HG03457 (cell line): ENCODE data around the gene CFHR5.
"Not testable (repeated sequence)": the region's sequence is repeated elsewhere in the genome, so short reads cannot be mapped to it uniquely, and the experiment has no call there.

Experiments
- ATAC-seq: cut with Tn5 transposase; IDR thresholded peaks from one replicate; pipeline ENCODE4 v1.9.1; 2021; ENCODE audit warnings: moderate number of reproducible peaks; ENCODE audit not compliant: unreplicated experiment

The CFHR5 gene

DNA sequence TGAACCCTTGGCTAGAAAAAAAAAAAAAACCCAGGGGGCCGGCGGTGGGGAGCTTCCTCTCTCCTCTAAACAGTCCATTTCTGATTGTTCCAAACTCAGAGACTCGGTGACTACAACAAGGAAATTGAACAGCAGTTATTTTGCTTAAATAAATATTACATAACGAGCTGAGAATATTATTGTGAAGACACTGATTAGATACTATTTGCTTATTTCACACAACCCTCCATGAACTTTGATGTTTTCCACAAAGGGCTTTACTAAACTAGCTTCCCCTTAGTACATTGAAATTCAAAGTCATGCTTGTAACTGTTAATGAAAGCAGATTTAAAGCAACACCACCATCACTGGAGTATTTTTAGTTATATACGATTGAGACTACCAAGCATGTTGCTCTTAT, at the start of gene CFHR5:
CFHR5 (plus strand) TSS at position 279 of the 400 bp plus-strand sequence; CDS start at position 388, 109 bp downstream.
- no peak for ATAC-seq

GRCh38 chr1:196932853-196933252, 44.5 kb upstream of the CFHR5 start:
- ATAC-seq = not testable (repeated sequence)

DNA sequence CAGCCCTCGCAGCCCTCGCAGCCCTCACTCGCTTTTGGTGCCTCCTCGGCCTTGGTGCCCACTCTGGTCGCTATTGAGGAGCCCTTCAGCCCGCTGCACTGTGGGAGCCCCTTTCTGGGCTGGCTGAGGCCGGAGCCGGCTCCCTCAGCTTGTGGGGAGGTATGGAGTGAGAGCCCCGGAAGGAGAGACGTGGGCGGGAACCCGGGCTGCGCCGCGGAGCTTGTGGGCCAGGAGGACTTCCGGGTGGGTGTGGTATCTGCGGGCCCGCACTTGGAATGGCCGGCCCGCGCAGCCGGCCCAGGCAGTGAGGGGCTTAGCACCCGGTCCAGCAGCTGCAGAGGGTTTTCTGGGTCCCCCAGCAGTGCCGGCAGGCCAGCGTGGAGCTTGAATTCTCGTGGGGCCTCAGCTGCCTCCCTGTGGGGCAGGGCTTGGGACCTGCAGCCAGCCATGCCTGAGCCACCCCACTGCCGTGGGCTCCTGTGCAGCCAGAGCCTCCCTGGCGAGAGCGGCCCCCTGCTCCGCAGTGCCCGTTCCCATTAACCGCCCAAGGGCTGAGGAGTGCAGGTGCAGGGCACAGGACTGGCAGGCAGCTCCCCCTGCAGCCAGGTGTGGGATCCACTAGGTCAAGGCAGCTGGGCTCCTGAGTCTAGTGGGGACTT, 43.7 kb upstream of the CFHR5 start:
- ATAC-seq = no peak

DNA sequence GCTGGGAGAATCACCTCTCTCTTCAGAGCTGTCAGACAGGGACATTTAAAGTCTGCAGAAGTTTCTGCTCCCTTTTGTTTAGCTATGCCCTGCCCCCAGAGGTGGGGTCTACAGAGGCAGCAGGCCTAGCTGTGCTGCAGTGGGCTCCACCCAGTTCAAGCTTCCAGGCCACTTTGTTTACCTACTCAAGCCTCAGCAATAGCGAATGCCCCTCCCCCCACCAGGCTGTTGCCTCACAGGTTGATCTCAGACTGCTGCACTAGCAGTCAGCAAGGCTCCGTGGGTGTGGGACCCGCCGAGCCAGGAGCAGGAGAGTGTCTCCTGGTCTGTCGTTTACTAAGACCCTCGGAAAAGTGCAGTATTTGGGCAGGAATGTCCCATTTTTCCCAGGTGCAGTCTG, 35.9 kb upstream of the CFHR5 start:
- ATAC-seq = not testable (repeated sequence)

GRCh38 chr1:196943568-196943967, 33.8 kb upstream of the CFHR5 start, which contains the start of gene CFHR2:
CFHR2 (plus strand) TSS chr1:196943738; CDS start chr1:196943881, 143 bp downstream.
- ATAC-seq = not testable (repeated sequence)

- peak; percentile 75 for ATAC-seq
Measured at GRCh38 chr1:196951711-196952394, 25.5 kb upstream of the CFHR5 start.

GRCh38 chr1:196954778-196955177, 22.6 kb upstream of the CFHR5 start:
- ATAC-seq = no peak

DNA sequence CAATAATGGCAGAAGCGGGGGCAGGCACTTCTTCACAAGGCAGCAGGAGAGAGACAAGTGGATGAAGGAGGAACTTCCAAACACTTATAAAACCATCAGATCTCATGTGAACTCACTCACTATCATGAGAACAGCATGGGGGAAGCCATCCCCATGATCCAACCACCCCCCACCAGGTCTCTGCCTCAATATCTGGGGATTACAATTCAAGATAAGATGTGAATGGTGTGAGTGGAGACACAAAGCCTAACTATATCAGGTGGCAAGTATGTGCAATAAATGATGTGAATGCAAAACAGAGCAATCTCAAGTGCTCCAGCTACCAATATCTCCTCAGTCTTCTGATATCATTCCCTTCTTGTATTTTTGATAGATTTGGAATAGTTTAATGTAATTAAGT, 21.4 kb upstream of the CFHR5 start:
- ATAC-seq = no peak

- no peak for ATAC-seq
Measured at GRCh38 chr1:196960854-196961253, 16.5 kb upstream of the CFHR5 start.

DNA sequence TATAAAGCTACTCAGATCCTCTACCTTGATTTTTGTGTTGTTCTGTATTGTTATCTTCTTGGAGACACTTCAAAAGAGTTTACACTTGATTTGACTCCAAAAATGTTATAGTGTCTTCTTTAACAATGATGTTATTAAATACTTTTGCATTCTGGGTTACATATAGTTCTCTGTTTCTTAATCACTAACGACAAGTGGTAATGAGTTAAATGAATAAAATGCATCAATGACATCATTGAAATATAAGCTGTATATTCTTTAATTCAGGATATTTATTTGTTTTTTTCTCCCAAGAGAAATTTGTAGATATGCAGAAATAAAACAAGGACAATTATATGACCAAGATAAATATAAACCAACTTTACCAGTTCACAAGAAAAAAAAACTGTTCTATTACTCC, 7.2 kb upstream of the CFHR5 start:
- ATAC-seq = no peak

DNA sequence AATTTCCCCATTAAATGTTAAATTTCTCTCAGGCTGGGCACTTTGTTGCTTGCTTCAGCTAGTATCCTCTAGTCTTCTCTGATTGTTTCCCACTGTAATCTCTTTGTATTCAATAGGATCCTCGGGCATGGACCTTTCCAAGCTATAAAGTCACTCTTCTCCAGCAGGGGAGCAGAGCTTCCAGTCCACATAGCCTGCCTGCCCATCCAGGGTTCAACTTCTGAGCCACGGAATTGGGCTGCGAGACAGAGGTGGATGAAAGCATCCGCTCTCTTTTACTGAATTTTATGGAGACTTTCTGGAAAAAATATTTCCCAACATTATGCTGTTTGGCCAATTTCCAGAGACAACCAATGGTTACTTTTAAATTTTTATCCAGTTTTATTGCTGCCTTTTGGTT, 1.1 kb upstream of the CFHR5 start:
- no peak for ATAC-seq

GRCh38 chr1:196980859-196981258, 3.5 kb downstream of the CFHR5 start:
- no peak for ATAC-seq

DNA sequence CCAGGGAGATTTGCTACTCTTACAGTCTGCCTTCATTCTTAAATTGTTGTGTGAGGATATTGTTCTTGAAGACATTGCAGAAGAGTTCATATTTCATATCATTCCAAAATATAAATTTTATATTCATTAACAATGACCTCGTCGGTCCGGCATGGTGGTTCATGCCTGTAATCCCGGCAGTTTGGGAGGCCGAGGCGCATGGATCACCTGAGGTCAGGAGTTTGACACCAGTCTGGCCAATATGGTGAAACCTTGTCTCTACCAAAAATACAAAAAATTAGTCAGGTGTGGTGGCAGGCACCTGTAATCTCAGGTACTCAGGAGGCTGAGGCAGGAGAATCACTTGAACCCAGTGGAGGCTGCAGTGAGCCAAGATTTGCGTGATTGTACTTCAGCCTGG, 4.9 kb downstream of the CFHR5 start:
- not testable (repeated sequence) for ATAC-seq

- ATAC-seq = not testable (repeated sequence)
Measured at GRCh38 chr1:196991919-196992651, 14.7 kb downstream of the CFHR5 start.

- ATAC-seq = no peak
Measured at GRCh38 chr1:196993916-196994315, 16.6 kb downstream of the CFHR5 start.

DNA sequence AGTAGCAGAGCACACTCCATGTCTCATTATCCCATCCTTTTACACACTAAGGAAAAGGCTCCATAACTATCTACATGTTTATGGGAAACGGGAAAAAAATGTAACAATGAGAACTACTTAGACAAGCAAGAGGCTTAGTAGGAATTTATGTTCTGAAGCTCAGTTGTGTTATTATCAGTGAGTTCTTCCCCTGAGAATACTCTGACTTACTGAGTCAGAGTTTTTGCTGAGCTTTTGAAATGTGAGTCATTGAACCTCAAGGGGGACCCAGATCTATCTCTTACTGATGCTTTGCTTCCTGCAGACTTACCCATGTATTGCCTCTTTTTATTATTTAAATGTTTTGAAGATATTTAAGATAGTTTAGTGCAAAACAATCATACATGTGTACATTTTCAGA, 20.1 kb downstream of the CFHR5 start:
- no peak for ATAC-seq

DNA sequence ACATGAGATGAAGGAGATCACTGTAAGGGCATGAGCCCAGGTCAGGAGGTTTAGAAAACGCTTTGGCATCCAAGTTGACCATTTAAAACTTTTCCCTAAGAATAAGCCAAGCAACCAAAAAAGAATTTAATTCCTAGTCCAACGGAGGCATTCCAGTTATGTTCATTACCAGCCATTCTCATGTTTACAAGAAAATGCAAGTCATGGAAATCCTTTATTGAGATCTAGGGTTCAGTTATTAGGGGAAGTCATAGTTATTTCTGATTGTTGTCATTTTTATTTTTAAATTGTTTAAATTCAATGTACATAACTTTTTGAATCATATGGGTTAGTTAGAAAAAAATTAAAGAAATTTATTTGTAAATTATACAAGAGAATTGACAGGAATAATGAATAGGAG, 24.5 kb downstream of the CFHR5 start:
- ATAC-seq = no peak

DNA sequence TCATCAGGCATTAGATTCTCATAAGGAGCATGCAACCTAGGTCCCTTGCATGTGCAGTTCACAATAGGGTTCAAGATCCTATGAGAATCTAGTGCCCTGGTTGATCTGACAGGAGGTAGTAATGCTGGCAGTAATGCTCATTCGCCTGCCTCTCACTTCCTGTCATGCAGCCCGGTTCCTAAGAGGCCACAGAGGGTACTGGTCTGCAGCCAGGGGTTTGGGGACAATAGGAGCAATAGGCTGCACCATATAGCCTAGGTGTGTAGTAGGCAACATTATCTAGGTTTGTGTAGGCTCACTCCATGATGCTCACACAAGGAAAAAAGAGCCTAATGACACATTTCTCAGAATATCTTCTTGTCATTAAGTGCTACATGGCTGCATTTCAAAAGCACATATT, 25.8 kb downstream of the CFHR5 start:
- ATAC-seq = no peak

GRCh38 chr1:197008861-197009260, 31.5 kb downstream of the CFHR5 start:
- ATAC-seq = no peak

- ATAC-seq = no peak
Measured at GRCh38 chr1:197011614-197012013, 34.3 kb downstream of the CFHR5 start.

DNA sequence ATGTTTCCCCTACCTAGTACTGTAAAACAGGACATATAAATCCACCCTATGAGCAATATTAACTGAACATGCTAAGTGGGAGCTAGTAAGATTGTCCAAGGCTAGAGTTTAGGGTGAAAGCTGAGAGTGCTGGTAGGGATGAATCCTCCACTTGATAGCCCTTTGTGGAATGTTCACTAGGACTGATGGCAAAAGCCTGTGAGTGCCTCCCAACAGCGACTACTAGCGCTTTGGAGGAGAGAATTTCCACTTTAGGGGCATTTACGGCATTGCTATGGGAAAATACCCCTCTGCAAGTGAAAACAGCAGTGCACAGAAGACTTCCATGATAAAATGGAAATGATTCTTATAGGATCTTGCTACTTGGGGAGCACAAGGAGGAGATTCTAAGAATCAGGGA, 35.9 kb downstream of the CFHR5 start:
- ATAC-seq = no peak

DNA sequence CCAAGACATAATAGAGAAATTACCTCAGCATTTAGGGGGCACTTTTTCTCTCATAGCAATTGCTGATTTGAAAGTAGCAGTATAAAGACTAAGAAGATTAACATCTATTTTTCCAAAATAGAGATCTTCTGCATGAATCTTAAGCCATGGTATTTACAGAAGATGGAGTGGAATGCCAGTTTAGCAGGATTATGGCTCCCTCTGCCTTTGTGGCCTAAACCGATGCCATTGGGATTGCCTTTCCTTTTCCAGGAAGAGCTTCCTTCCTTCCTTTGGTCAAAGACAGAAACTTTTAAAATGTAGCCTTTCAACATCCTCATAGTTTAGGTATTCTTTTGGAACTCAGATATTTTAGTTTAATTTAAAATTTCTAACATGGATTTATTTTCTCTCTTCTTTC, 39.4 kb downstream of the CFHR5 start:
- no peak for ATAC-seq
